ENCODE measurements around the gene FAM3B.

Gene FAM3B, protein sequence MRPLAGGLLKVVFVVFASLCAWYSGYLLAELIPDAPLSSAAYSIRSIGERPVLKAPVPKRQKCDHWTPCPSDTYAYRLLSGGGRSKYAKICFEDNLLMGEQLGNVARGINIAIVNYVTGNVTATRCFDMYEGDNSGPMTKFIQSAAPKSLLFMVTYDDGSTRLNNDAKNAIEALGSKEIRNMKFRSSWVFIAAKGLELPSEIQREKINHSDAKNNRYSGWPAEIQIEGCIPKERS

DNA sequence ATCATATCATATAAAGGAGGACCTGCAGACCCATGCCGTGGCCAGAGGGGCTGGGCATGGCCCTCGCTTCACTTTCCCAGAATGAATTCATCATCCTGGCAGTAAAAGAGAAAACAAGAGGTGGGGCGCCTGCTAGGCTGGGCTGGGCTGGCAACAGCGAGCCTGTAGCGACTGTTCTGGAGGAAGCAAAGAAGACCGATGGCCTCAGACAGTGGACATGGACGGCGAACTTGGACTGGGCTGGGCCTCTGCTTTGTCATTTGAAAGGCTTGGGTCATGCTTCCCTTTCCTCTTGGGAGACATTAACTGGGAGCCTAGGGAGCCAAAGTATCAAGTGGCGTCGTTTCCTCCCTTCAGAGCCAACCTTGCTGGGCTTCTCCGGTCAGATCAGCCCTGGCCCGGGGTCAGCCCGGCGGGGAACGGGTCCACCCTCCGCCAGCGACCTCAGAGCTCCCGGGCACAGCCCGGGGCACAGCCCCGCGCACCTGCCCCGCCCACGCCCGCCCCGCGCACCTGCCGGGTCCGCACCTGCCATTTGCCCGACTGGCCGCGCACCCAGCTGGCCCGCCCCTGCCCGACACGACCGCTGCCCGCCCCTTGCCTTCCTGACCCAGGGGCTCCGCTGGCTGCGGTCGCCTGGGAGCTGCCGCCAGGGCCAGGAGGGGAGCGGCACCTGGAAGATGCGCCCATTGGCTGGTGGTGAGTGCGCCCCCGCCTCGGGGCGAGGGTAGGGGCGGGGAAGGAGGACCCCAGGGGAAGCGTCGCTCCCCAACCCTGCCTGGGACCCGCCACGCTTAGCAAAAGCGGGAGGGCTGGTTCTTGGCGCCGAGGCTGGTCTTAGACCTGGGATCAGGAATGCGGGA is at the start of gene FAM3B:
FAM3B (plus strand) TSS at position 602 of the 863 bp plus-strand sequence; CDS start at position 681, 79 bp downstream.
- TF ChIP-seq ZFX (IDR thresholded peaks at IDR 0.05; ENCODE audit: borderline replicate concordance): no peak
- TF ChIP-seq CTCF (IDR thresholded peaks at IDR 0.05): no peak
- H3K27ac ChIP-seq: no peak within 1 kb of the TSS

- no peak for TF ChIP-seq CTCF (IDR thresholded peaks at IDR 0.05)
- no peak for TF ChIP-seq ZFX (IDR thresholded peaks at IDR 0.05; ENCODE audit: borderline replicate concordance)
Measured at GRCh38 chr21:41267346-41267745, 49.3 kb upstream of the FAM3B start.

GRCh38 chr21:41269535-41269934 is 47.1 kb upstream of the FAM3B start:
- TF ChIP-seq CTCF (IDR thresholded peaks at IDR 0.05): no peak
- no peak for TF ChIP-seq ZFX (IDR thresholded peaks at IDR 0.05; ENCODE audit: borderline replicate concordance)

More at GRCh38 chr21:41267346-41267745, 49.3 kb upstream of the FAM3B start:
- H3K27ac ChIP-seq: no peak overlapping the region

GRCh38 chr21:41277196-41277595 is 39.4 kb upstream of the FAM3B start:
- H3K27ac ChIP-seq: no peak overlapping the region
- no peak for TF ChIP-seq ZFX (IDR thresholded peaks at IDR 0.05; ENCODE audit: borderline replicate concordance)
- TF ChIP-seq CTCF (IDR thresholded peaks at IDR 0.05): no peak

More at GRCh38 chr21:41269535-41269934, 47.1 kb upstream of the FAM3B start:
- no peak overlapping the region for H3K27ac ChIP-seq

- TF ChIP-seq CTCF (IDR thresholded peaks at IDR 0.05): no peak
- no peak for TF ChIP-seq ZFX (IDR thresholded peaks at IDR 0.05; ENCODE audit: borderline replicate concordance)
- no peak overlapping the region for H3K27ac ChIP-seq
Measured at GRCh38 chr21:41277846-41278245, 38.8 kb upstream of the FAM3B start.

- TF ChIP-seq ZFX (IDR thresholded peaks at IDR 0.05; ENCODE audit: borderline replicate concordance) (no peak), CTCF (IDR thresholded peaks at IDR 0.05) (no peak)
- no peak overlapping the region for H3K27ac ChIP-seq
Measured at GRCh38 chr21:41280115-41280919, 36.3 kb upstream of the FAM3B start.
